Activated CD4-positive, alpha-beta T cell treated with anti-CD3 and anti-CD28 coated beads, Interleukin-10, Interleukin-2, amounts not matched to agents 100 ng/mL and 50 ng/mL, durations not matched to agents 16 hours and 8 hours (primary cell): ENCODE data around the gene SLC35E2B.
A peak's percentile ranks its signal among the peaks of the same experiment; 100 is the strongest.
"Not testable (repeated sequence)": the region's sequence is repeated elsewhere in the genome, so short reads cannot be mapped to it uniquely, and the experiment has no call there.

Source experiments
- DNase-seq: peaks from one replicate; pipeline ENCODE4 v3.0.0-alpha.2; 2020

The SLC35E2B gene

GRCh38 chr1:1672181-1672965 is 20.2 kb downstream of the SLC35E2B start:
- DNase-seq: no peak

GRCh38 chr1:1671365-1672119 is 21.1 kb downstream of the SLC35E2B start:
- no peak for DNase-seq

- no peak for DNase-seq
Observed at GRCh38 chr1:1670866-1671265, 21.7 kb downstream of the SLC35E2B start.

- no peak for DNase-seq
Observed at GRCh38 chr1:1669468-1670440, 22.8 kb downstream of the SLC35E2B start.

GRCh38 chr1:1666526-1666925 is 26.1 kb downstream of the SLC35E2B start:
- DNase-seq: no peak

GRCh38 chr1:1665815-1666251 is 26.8 kb downstream of the SLC35E2B start:
- peak; percentile 22 for DNase-seq

- no peak for DNase-seq
Observed at GRCh38 chr1:1664941-1665814, 27.4 kb downstream of the SLC35E2B start.

- not testable (repeated sequence) for DNase-seq
Observed at GRCh38 chr1:1664318-1664717, 28.3 kb downstream of the SLC35E2B start.

- DNase-seq: not testable (repeated sequence)
Observed at GRCh38 chr1:1662830-1663560, 29.6 kb downstream of the SLC35E2B start.

GRCh38 chr1:1662392-1662791 is 30.2 kb downstream of the SLC35E2B start:
- DNase-seq: not testable (repeated sequence)

GRCh38 chr1:1658583-1659549 is 33.7 kb downstream of the SLC35E2B start, which contains the start of gene CDK11B:
CDK11B (minus strand) TSS chr1:1659004; CDS start chr1:1657485, 1,519 bp downstream.
- peak; percentile 97 for DNase-seq

- DNase-seq: not testable (repeated sequence)
Observed at GRCh38 chr1:1648265-1648664, 44.3 kb downstream of the SLC35E2B start.

GRCh38 chr1:1647567-1648241 is 44.9 kb downstream of the SLC35E2B start:
- not testable (repeated sequence) for DNase-seq

GRCh38 chr1:1646326-1646725 is 46.3 kb downstream of the SLC35E2B start:
- DNase-seq: not testable (repeated sequence)

GRCh38 chr1:1640711-1641461 is 51.7 kb downstream of the SLC35E2B start:
- not testable (repeated sequence) for DNase-seq

- DNase-seq: not testable (repeated sequence)
Observed at GRCh38 chr1:1640081-1640480, 52.5 kb downstream of the SLC35E2B start.

- DNase-seq: not testable (repeated sequence)
Observed at GRCh38 chr1:1639368-1639767, 53.2 kb downstream of the SLC35E2B start.

- DNase-seq: not testable (repeated sequence)
Observed at GRCh38 chr1:1638528-1638927, 54.1 kb downstream of the SLC35E2B start.
